DMS53 treated with DMSO at 0.1 percent for 48 hours (cell line): ENCODE results near the gene HTATIP2.
"Not testable (repeated sequence)": the region's sequence is repeated elsewhere in the genome, so short reads cannot be mapped to it uniquely, and the experiment has no call there.

Experiments
- DNase-seq: peaks from one replicate; lab custom pipeline; 2025; ENCODE audit not compliant: unreplicated experiment; lab: John Stamatoyannopoulos, UW

HTATIP2 gene

DNA sequence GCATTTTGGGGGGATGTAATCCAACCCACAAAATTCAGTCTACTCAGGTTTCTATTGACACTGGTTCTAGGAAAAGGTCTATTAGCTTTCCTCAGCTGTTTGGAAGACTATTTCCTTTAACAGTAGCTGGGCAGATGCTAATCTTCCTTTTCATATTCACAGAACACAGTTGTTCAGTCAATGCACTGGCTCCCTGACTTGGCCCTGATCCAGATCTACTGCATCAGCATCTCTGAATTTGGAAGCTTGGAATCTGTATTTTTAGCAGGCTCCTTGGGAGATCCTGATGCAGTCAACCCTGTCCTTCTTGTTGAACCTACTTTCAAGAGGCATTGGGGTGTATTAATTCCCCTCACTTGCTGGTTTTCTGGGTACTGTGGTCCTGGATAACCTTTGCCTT lies 6.3 kb downstream of the HTATIP2 start:
- DNase-seq, result no peak

DNA sequence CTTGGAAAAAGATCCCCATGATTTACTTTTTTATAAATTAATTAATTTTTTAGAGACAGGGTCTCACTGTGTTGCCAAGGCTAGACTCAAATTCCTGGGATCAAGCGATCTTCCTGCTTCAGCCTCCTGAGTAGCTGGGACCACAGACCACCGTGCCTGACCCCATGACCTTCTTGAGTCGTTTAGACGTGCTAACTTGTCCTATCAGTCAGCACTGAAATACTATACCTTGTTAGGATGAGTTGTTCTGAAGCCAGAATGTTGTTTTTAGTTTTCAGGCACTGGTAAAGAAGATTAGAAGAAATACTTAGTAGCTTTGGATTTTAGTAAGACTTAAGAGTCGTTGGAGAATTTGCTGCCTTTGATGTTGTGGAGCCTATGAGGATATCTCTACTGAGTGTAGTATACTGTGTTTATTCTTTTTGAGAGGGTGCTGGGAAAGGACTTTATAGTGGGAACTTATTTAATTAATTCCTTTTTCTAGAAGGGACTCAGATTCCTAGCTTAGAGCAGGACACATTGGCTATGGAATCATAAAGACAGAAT lies 8.6 kb downstream of the HTATIP2 start:
- DNase-seq, result no peak

DNA sequence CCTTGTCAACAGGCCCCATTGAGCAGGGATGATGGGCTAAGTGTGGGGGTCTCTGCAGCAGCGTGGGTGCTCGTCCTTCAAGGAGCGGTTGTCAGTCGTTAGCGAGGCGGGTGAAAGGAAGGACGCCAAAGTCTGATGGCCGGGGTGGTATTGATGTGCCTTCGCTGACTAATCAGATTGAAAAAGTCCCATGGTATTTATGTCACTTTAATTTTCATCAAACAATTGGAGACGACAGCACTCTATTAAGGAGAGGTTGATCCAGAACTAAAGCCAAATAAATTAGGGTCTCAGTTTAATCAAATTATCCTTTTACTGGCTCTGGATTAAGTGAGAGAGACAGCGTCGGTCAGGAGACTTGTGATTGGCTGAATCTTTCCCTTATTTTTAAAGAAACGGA lies 9.6 kb downstream of the HTATIP2 start:
- no peak for DNase-seq

DNA sequence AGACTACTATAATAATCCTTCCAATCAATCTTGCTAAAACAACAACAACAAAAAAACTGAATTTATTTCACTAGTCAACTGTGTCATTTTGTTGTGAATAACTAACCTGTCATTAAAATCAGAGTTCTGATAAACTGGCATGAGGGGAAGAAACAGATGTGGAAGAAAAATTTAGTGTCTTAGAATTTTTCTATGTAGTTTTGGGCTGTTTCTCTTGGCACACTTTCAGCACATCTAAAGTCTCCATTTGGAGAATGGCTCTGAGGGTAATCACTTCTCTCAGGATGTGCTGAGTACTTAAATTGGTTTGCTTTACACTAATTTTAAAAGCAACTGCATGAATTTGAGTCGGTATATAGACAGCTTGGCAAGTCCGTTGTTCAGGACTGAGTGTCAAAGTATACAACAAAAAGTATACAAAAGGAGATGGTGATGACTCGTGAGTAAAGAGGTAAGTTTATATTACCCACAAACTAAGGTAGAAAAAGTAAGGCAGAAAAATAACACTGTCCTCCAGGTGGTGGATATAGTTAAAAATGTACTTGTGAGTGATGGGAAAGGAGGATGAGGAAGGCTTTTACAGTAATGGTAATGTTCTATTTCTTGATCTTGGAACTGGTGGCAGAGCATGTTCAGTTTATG lies 10.2 kb downstream of the HTATIP2 start:
- no peak for DNase-seq

DNA sequence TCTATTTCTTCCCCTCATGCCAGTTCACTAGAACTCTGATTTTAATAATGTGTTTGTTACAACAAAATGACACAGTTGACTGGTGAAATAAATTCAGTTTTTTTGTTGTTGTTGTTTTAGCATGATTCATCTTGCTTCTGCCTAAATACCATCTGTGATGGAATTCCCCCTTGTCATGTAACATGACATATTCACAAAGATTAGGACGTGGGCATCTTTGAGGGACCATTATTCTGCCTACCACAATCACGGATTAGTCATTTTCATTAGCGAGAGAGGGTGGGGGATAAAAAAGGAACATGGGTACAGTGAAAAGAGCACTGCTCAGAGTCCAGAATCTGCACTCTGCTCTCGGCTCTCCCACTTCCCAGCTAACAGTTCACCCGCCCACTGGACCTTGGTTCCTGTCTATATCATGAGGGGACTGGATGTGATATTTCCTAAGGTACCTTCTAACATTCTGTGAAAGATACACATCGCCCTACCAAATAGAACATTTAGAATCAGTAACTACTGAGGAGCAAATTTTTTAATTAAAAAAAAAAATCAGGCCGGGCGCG lies 11.3 kb downstream of the HTATIP2 start:
- no peak for DNase-seq

DNA sequence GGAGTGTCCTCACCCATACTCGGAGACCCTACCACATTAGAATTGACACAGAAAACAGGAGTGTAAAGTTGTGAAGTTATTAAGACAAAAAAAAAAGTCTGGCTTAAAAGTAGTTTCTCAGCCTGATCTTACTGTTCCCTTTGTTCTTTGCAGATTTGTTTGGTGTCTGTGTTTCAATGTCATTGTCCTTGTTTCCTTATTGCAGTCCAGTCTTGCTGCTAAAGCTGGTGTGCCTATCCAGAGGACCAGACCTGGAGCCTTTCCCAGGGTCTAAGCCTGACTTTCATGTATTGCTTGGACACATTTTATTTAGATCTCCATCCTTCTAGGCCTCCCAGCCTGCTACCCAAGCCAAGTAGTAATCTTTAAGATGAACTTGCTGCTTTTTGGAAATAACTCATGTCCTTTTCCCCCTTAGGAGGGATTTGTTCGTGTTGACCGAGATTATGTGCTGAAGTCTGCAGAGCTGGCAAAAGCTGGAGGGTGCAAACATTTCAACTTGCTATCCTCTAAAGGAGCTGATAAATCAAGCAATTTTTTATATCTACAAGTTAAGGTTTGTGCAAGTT lies 12.7 kb downstream of the HTATIP2 start:
- DNase-seq, result no peak

DNA sequence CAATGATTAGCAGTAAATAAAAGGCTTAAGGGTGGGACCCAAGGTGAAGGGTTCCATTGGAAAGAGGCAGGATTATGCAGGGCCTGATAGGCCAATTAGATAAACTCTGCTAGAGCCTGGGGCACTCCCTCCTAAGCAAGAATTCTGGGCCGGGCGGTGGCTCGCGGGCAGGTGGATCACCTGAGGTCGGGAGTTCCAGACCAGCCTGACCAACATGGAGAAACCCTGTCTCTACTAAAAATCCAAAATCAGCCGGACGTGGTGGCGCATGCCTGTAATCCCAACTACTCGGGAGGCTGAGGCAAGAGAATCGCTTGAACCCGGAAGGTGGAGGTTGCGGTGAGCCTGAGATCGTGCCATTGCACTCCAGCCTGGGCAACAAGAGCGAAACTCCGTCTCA lies 22.5 kb downstream of the HTATIP2 start:
- not testable (repeated sequence) for DNase-seq

DNA sequence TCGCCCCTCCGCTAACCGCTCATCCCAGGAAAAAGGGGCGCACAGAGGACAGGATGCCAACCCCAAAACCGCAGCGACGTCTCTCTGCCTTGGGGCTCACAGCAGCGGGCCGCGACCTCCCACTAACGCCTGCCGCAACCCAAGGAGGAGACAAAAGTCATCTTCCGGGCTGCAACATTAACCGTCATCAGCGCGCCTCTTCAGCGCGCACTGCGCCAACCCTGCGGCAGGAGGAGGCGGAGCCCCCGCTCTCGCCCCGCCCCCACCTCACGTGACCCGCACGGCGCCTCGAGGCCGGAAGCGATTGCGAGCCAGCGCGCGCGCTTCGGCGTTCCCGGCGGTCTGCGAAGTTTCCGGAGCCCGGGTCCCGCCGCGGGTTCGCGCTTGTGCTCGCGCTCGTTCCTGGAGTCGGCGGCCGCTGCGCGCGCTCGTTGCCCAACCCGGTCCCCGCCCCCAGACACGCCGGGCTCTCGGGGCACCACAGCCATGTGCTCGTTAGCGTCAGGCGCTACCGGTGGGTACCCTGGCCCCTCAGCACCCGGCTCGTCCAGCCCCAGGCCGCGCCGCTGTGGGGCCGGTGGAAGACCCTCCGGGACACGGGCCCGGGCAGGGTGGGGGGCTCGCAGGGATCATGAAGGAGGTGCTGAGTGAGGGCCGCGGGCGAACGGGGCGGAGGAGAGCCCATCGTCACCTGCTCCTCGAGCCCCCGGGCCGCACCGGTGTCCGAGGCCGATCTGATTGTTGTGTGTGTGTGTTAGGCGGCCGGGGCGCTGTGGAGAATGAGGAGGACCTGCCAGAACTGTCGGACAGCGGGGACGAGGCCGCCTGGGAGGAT lies 24.0 kb downstream of the HTATIP2 start, which contains the start of gene PRMT3:
Gene PRMT3 (plus strand): TSS at position 456 of the 835 bp plus-strand sequence. CDS start 31 bp downstream, at position 487.
- DNase-seq, result peak; percentile 83

DNA sequence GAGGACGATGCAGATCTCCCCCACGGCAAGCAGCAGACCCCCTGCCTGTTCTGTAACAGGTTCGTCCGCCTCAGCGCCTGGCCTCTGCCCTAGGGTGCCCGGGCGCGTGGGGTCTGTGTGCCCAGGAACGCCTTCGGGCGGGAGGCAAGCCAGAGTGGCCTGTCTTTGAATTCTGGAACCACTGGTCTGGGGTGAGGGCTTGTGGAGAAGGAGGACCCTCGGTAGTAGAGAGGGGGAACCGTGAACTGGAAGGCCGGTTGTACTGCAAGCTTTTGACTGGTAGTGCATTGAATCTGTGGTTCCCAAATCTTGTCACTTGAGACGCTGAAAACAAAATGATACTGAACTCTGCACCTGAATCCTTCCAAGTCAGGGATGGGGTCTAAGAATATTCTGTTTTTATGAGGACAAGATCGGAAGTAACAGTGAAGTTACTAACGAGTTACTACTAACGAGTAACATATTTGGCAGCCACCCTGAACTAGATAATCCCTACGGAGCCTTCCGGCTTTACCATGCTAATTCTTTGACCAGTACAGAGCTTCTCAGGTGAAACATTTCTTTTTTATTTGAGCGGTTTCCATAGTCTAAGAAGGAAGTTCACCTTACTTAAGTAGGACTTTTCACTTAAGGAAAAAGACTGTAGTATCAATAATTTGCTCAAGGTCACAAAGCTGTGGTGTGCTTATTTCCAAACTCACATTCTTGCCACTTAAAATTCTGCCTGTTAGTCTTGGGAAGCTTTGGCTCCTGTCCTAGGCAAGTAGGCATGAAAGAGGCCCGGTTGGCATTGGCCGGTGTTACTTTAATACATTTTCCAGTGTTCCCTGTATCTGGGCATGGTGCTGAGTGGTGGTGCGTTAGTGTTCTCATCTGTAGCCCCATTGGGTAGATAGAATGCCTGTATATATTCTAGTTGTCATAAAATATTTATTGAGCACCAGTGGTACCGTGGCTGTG lies 24.9 kb downstream of the HTATIP2 start:
- no peak for DNase-seq

DNA sequence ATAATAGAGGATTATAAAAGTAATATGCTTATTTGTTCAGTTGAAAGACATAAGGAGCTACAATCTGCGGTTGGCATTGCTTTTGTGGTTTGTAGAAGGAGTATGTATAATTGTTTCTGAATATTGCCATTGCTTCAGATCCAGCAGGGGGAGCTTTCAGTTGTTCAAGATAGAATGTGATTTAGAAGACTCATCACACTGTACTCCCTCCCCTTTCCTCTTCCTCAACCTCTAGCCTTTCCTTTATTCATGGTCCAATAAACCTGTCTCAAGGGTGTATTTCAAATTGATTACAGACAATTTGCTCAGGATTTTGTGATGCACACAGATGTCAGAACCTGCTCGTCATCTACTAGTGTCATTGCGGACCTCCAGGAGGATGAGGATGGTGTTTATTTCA lies 33.8 kb downstream of the HTATIP2 start:
- DNase-seq, result peak; percentile 44

DNA sequence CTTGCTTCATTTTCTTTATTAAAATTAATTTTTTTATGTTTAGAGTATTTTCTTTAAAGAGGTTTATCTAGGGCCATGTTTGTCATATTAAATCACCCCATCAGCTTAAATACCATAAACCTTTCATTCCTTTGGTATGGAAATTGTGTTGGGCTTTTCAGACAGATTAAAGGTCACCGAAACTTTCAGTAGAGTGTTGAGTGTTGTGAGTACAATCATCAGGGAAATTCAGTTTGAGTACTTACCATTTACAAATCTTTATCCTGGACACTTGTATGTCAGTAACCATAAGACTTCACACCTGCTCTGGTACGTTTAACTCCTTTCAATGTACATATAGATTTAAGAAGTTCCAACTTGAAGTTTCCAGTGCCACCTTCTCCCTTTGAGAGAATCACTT lies 36.0 kb downstream of the HTATIP2 start:
- no peak for DNase-seq

DNA sequence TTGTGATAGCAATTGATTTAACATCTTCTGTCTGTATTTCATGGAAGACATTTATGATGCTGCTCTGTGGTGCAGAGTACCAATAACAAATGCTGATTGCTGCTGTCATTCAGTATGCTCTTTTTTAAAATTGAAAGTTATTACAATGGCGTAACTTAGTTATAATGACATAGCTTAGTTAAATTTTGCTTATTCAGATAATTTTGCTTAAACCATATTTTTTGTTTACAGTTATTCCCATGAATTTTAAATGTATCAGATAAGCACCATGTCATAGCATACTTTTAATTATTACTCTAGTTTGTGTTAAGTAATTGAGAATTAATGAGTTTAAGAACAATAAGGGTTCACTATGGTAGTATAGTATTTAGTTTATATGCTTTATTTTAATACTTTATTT lies 39.5 kb downstream of the HTATIP2 start:
- DNase-seq, result no peak

DNA sequence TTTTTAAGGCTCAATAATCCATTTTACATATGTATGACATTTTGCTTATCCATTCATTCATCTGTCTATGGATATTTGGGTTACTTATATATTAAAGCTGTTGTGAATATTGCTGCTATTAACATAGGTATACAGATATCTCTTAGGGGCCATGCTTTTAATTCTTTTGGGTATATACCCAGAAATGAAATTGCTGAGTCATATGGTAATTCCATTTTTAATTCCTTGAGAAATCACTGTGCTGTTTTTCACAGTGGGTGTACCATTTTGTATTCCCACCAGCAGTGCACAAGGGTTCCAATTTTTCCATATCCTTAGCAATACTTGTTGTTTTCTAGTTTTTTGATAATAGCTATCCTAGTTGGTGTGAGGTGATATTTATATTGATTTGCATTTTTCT lies 43.0 kb downstream of the HTATIP2 start:
- no peak for DNase-seq

DNA sequence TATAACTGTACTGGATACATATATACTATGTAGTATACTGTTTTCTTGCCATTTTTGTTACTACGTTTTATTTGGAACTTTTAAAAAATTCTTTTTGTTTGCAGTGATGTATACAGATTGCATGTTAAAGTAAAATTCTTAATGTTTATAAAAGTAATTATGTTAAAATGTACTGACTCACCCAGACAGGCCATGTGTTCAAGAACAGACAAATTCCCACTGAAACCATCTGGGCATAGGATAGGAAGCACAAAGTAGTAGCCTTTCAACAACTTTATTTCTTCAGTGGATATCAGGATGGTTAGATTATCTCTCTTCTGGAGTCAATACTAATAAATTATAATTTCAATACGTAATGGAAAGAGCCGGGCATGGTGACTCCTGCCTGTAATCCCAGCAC lies 43.8 kb downstream of the HTATIP2 start:
- DNase-seq, result no peak

DNA sequence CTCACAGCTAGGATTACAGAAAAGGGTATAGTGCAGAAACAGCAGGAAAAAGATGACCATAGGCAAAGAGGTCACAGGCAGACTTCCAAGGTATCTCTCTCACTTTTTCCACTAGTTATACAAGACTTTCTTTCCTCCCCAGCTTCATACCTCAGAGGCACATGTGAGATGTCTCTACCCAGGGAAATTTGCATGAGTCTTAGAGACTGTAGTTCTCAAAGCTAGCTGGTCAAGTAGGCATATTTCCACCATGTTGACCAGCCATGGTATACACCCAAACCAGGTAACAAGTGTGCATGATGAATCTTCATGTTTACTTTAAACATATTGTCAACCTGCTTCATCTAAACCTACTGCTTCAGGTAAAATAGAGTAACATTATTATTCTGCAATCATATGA lies 51.9 kb downstream of the HTATIP2 start:
- DNase-seq, result no peak

DNA sequence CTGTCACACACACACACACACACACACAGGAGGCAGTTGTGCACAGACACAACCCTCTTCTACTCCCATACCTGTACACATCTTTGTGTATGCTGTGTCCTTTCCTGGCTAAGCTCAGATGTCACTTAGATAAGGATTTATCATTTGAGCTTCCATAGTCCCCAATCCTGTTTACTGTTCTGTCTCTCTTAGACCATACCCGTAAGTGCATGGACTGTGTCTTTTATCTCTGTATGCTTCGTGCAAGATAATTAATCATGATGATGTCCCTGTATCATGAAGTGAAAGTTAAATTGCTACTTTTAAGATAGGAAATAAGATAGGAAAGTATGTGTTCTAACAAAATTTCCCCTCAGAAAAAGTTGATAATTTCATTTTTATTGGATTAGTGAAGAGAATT lies 54.3 kb downstream of the HTATIP2 start:
- DNase-seq, result no peak

DNA sequence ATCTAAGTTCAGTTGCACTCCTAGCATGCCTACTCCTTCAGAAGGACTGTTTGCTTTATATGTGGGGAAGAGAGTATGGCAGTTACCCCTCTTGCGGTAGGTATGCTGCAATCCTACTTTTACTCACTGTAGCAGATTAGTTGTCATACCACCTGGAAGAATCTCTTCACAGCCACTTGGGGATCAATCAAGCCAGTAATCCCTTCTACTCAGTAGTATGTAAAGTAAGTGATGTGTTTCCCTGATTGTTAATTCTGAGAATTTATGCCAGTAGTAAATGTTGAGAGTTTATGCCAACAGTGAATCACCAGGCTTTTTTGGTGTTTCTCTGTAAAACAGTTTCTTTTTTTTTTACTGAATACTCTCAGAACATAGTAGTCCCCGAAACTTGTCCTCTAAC lies 58.4 kb downstream of the HTATIP2 start:
- DNase-seq, result no peak

DNA sequence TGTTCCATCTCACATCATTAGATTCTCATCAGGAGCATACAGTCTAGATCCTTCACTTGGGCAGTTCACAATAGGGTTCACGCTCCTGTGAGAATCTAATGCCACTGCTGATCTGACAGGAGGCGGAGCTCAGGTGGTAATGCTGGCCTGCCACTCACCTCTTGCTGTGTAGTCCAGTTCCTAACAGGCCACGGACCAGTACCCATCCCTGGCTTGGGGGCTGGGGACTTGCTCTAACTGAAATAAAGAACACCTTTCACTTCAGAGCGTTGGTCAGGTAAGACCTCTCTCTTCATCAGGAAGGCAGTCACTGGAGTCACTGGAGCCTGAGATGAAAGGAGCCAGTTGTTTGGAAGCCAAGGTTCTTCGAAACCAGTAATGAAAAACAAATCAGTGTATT lies 65.7 kb downstream of the HTATIP2 start:
- no peak for DNase-seq
